HEK293 (cell line): Measurements from ENCODE around the gene TRAPPC2L.

Experiments
- CTCF ChIA-PET: fragments of 350-600 bp; formaldehyde crosslinking; extraction: SDS; loops from one replicate; lab custom pipeline; 2021; ENCODE audit warnings: antibody characterized with exemption; lab: Yijun Ruan, JAX
- POLR2A ChIA-PET: fragments of 300-600 bp; formaldehyde crosslinking; extraction: SDS; loops from one replicate; lab custom pipeline; 2020; ENCODE audit warnings: antibody characterized with exemption, inconsistent platforms; lab: Yijun Ruan, JAX
- H3K27ac ChIP-seq: fragments of 200-500 bp; sonication (Bioruptor generic); 2 replicates; pipeline ENCODE4 v1.5.1; 2014; ENCODE audit warnings: low read depth, low read length, control low read depth, inconsistent platforms; ENCODE audit errors: extremely low read depth
- H3K36me3 ChIP-seq, 2 experiments: fragments of 200-500 bp in 1 of 2; sonication (Bioruptor generic) in 1 of 2; 1 replicate in 1 of 2; 2 replicates in 1 of 2; pipeline ENCODE4 v1.5.1; 2014 to 2017; ENCODE audit warnings: inconsistent platforms in 2 of 2, low read length in 2 of 2; ENCODE audit not compliant: control insufficient read depth in 2 of 2, insufficient read depth in 1 of 2
- H3K4me1 ChIP-seq: fragments of 200-500 bp; sonication (Bioruptor generic); 2 replicates; pipeline ENCODE4 v1.5.1; 2014; ENCODE audit warnings: mild to moderate bottlenecking, low read length, inconsistent platforms; ENCODE audit not compliant: control insufficient read depth, insufficient read depth
- H3K4me3 ChIP-seq: 2 replicates; pipeline ENCODE4 v1.5.1; 2011; ENCODE audit warnings: low read depth, mild to moderate bottlenecking, control low read depth, low read length, moderate library complexity
- H3K9me3 ChIP-seq: fragments of 200-500 bp; sonication (Bioruptor generic); 2 replicates; pipeline ENCODE4 v1.5.1; 2014; ENCODE audit warnings: low read depth, low read length, inconsistent platforms; ENCODE audit not compliant: control insufficient read depth, insufficient read depth
- PRDM4 ChIP-seq: fragments of 450-650 bp; formaldehyde crosslinking; IDR thresholded peaks from 2 replicates; pipeline ENCODE4 v1.5.1; 2017; ENCODE audit warnings: missing biosample characterization, missing genetic modification characterization
- ZNF169 ChIP-seq: fragments of 450-650 bp; formaldehyde crosslinking; IDR thresholded peaks from 2 replicates; pipeline ENCODE4 v1.5.1; 2016; ENCODE audit warnings: missing biosample characterization, missing genetic modification characterization
- ZNF223 ChIP-seq: fragments of 450-650 bp; formaldehyde crosslinking; IDR thresholded peaks from 2 replicates; pipeline ENCODE4 v1.5.1; 2016; ENCODE audit warnings: missing biosample characterization, missing genetic modification characterization
- ZNF266 ChIP-seq: fragments of 450-650 bp; formaldehyde crosslinking; IDR thresholded peaks from 2 replicates; pipeline ENCODE4 v1.5.1; 2016; ENCODE audit warnings: missing biosample characterization, missing genetic modification characterization, low read depth
- ZNF391 ChIP-seq: fragments of 450-650 bp; formaldehyde crosslinking; IDR thresholded peaks from 2 replicates; pipeline ENCODE4 v1.5.1; 2016; ENCODE audit warnings: low read depth, missing biosample characterization, missing genetic modification characterization, borderline replicate concordance
- ZNF394 ChIP-seq: fragments of 450-650 bp; formaldehyde crosslinking; IDR thresholded peaks from 2 replicates; pipeline ENCODE4 v1.5.1; 2016; ENCODE audit warnings: missing biosample characterization, missing genetic modification characterization, mild to moderate bottlenecking, moderate library complexity, borderline replicate concordance
- ZNF529 ChIP-seq: fragments of 450-650 bp; formaldehyde crosslinking; IDR thresholded peaks from 2 replicates; pipeline ENCODE4 v1.5.1; 2017; ENCODE audit warnings: missing genetic modification characterization, missing biosample characterization; ENCODE audit not compliant: insufficient replicate concordance
- ZNF555 ChIP-seq: fragments of 450-650 bp; formaldehyde crosslinking; conservative IDR thresholded peaks from 2 replicates; pipeline ENCODE4 v1.5.1; 2017; ENCODE audit warnings: missing biosample characterization, mild to moderate bottlenecking, missing genetic modification characterization, inconsistent platforms
- ZNF558 ChIP-seq: fragments of 450-650 bp; formaldehyde crosslinking; IDR thresholded peaks from 2 replicates; pipeline ENCODE4 v1.5.1; 2016; ENCODE audit warnings: missing biosample characterization, missing genetic modification characterization
- ZNF571 ChIP-seq: fragments of 450-650 bp; formaldehyde crosslinking; IDR thresholded peaks from 2 replicates; pipeline ENCODE4 v1.5.0; 2017; ENCODE audit warnings: missing biosample characterization, missing genetic modification characterization
- ZNF629 ChIP-seq: fragments of 450-650 bp; formaldehyde crosslinking; IDR thresholded peaks from 2 replicates; pipeline ENCODE4 v1.5.1; 2017; ENCODE audit warnings: missing biosample characterization, missing genetic modification characterization
- ZNF707 ChIP-seq: fragments of 450-650 bp; formaldehyde crosslinking; IDR thresholded peaks from 2 replicates; pipeline ENCODE4 v1.5.1; 2016; ENCODE audit warnings: missing biosample characterization, missing genetic modification characterization
- ZNF76 ChIP-seq: fragments of 450-650 bp; formaldehyde crosslinking; IDR thresholded peaks from 2 replicates; pipeline ENCODE4; 2016; ENCODE audit warnings: low read depth, missing biosample characterization, missing genetic modification characterization, borderline replicate concordance
- ZSCAN30 ChIP-seq: fragments of 450-650 bp; IDR thresholded peaks from 2 replicates; pipeline ENCODE4 v1.5.1; 2018; ENCODE audit warnings: missing biosample characterization, mild to moderate bottlenecking, missing genetic modification characterization, moderate library complexity
- ZSCAN4 ChIP-seq: fragments of 450-650 bp; formaldehyde crosslinking; IDR thresholded peaks from 2 replicates; pipeline ENCODE4 v1.5.1; 2017; ENCODE audit warnings: missing biosample characterization, missing genetic modification characterization
- ZXDB ChIP-seq: fragments of 450-650 bp; formaldehyde crosslinking; IDR thresholded peaks from 2 replicates; pipeline ENCODE4 v1.5.1; 2016; ENCODE audit warnings: missing biosample characterization, missing genetic modification characterization
- TF ChIP-seq, protein P1 (sequence below): fragments of 450-650 bp; formaldehyde crosslinking; IDR thresholded peaks from 2 replicates; pipeline ENCODE4 v1.5.1; 2016; ENCODE audit warnings: missing biosample characterization, missing genetic modification characterization, borderline replicate concordance
- TF ChIP-seq, protein P2 (sequence below): fragments of 450-650 bp; formaldehyde crosslinking; IDR thresholded peaks from 2 replicates; pipeline ENCODE4 v1.5.1; 2016; ENCODE audit warnings: missing biosample characterization, missing genetic modification characterization
- TF ChIP-seq, protein P3 (sequence below): fragments of 450-650 bp; formaldehyde crosslinking; IDR thresholded peaks from 2 replicates; pipeline ENCODE4 v1.5.0; 2017; ENCODE audit warnings: missing biosample characterization, missing genetic modification characterization, borderline replicate concordance

Gene TRAPPC2L

GRCh38 chr16:88842806-88843205, 14.1 kb upstream of the TRAPPC2L start:
- Histone ChIP-seq H3K4me1 (no peaks in the 10 kb centered on the region), H3K4me3 (no peak overlapping the region), H3K27ac (no peak overlapping the region), H3K36me3 (peaks cover 0 to 13% of the 10 kb centered on the region in 2 experiments; a peak in 1 of 3 replicates), H3K9me3 (no peaks in the 10 kb centered on the region)
- ChIA-PET CTCF (interaction anchor here (0.7 kb wide), 1 partner anchor 105 kb away, joined by 3 read pairs; no protein-coding TSS in a partner anchor), POLR2A (no interaction called here)
- TF ChIP-seq ZSCAN4 (no peak), ZNF529 (no peak), ZNF707 (tag by site-specific recombination) (no peak), ZNF266 (tag by site-specific recombination) (no peak), ZNF391 (tag by site-specific recombination) (no peak), ZXDB (tag by site-specific recombination) (no peak), ZNF394 (no peak), ZNF76 (tag by site-specific recombination) (no peak), PRDM4 (tag by site-specific recombination) (no peak), ZNF169 (tag by site-specific recombination) (no peak), ZNF558 (no peak), ZNF555 (tag by site-specific recombination) (no peak)
- TF ChIP-seq, protein P1, sequence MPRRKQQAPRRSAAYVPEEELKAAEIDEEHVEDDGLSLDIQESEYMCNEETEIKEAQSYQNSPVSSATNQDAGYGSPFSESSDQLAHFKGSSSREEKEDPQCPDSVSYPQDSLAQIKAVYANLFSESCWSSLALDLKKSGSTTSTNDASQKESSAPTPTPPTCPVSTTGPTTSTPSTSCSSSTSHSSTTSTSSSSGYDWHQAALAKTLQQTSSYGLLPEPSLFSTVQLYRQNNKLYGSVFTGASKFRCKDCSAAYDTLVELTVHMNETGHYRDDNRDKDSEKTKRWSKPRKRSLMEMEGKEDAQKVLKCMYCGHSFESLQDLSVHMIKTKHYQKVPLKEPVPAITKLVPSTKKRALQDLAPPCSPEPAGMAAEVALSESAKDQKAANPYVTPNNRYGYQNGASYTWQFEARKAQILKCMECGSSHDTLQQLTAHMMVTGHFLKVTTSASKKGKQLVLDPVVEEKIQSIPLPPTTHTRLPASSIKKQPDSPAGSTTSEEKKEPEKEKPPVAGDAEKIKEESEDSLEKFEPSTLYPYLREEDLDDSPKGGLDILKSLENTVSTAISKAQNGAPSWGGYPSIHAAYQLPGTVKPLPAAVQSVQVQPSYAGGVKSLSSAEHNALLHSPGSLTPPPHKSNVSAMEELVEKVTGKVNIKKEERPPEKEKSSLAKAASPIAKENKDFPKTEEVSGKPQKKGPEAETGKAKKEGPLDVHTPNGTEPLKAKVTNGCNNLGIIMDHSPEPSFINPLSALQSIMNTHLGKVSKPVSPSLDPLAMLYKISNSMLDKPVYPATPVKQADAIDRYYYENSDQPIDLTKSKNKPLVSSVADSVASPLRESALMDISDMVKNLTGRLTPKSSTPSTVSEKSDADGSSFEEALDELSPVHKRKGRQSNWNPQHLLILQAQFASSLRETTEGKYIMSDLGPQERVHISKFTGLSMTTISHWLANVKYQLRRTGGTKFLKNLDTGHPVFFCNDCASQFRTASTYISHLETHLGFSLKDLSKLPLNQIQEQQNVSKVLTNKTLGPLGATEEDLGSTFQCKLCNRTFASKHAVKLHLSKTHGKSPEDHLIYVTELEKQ (tag by site-specific recombination) = no peak

DNA sequence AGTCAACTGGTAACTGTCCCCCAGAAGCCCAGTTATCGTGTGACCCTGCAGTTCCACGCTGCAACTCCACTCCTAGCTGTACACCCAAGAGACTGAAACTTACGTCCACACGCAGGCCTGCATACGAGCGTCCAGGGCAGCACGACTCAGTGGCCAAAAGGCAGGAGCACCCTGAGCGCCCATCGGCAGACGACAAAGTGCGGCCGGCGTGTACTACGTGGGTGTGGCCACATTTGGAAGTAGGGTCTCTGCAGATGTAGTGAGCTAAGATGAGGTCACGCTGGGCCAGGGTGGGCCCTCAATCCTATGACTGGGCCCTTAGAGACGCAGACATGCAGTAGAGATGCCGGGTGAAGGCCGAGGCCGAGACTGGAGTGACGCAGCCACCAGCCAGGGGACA, 13.7 kb upstream of the TRAPPC2L start:
- Histone ChIP-seq H3K4me3 (no peak overlapping the region), H3K36me3 (peaks cover 0 to 13% of the 10 kb centered on the region in 2 experiments; a peak in 1 of 3 replicates), H3K4me1 (no peaks in the 10 kb centered on the region), H3K9me3 (no peaks in the 10 kb centered on the region), H3K27ac (no peak overlapping the region)
- ChIA-PET CTCF (interaction anchor here (0.7 kb wide), 1 partner anchor 106 kb away, joined by 3 read pairs; no protein-coding TSS in a partner anchor), POLR2A (no interaction called here)
- no peak for TF ChIP-seq ZNF571 (tag by site-specific recombination)
- no peak for TF ChIP-seq ZSCAN30 (tag by site-specific recombination)
- TF ChIP-seq, protein P2, sequence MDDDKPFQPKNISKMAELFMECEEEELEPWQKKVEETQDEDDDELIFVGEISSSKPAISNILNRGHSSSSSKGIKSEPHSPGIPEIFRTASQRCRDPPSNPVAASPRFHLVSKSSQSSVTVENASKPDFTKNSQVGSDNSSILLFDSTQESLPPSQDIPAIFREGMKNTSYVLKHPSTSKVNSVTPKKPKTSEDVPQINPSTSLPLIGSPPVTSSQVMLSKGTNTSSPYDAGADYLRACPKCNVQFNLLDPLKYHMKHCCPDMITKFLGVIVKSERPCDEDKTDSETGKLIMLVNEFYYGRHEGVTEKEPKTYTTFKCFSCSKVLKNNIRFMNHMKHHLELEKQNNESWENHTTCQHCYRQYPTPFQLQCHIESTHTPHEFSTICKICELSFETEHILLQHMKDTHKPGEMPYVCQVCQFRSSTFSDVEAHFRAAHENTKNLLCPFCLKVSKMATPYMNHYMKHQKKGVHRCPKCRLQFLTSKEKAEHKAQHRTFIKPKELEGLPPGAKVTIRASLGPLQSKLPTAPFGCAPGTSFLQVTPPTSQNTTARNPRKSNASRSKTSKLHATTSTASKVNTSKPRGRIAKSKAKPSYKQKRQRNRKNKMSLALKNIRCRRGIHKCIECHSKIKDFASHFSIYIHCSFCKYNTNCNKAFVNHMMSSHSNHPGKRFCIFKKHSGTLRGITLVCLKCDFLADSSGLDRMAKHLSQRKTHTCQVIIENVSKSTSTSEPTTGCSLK (tag by site-specific recombination) = no peak
- no peak for TF ChIP-seq ZNF223 (tag by site-specific recombination)
- TF ChIP-seq, protein P3, sequence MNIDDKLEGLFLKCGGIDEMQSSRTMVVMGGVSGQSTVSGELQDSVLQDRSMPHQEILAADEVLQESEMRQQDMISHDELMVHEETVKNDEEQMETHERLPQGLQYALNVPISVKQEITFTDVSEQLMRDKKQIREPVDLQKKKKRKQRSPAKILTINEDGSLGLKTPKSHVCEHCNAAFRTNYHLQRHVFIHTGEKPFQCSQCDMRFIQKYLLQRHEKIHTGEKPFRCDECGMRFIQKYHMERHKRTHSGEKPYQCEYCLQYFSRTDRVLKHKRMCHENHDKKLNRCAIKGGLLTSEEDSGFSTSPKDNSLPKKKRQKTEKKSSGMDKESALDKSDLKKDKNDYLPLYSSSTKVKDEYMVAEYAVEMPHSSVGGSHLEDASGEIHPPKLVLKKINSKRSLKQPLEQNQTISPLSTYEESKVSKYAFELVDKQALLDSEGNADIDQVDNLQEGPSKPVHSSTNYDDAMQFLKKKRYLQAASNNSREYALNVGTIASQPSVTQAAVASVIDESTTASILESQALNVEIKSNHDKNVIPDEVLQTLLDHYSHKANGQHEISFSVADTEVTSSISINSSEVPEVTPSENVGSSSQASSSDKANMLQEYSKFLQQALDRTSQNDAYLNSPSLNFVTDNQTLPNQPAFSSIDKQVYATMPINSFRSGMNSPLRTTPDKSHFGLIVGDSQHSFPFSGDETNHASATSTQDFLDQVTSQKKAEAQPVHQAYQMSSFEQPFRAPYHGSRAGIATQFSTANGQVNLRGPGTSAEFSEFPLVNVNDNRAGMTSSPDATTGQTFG (tag by site-specific recombination) = no peak
- no peak for TF ChIP-seq ZNF629 (tag by site-specific recombination)
